ENCODE data around the gene YY1.

DNA sequence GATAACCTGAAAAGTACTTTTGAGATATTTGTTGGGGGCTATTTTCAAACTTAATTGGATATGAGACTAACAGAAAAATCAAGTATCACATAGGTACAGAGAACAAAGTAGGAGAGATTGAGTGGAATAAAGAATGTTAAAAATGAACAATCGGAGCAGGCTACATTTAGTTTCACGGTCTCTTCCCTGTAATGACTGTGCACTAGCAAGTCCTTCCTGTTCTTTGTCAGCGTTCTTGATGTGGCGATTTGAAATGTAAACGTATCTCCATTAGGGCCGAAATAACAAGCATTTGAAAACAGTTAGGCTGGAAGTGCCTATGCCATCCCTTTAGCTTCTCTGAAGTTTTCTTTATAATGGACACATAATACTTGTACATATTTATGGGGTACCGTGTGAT lies 36.3 kb downstream of the YY1 start:
- TF ChIP-seq, protein P1, sequence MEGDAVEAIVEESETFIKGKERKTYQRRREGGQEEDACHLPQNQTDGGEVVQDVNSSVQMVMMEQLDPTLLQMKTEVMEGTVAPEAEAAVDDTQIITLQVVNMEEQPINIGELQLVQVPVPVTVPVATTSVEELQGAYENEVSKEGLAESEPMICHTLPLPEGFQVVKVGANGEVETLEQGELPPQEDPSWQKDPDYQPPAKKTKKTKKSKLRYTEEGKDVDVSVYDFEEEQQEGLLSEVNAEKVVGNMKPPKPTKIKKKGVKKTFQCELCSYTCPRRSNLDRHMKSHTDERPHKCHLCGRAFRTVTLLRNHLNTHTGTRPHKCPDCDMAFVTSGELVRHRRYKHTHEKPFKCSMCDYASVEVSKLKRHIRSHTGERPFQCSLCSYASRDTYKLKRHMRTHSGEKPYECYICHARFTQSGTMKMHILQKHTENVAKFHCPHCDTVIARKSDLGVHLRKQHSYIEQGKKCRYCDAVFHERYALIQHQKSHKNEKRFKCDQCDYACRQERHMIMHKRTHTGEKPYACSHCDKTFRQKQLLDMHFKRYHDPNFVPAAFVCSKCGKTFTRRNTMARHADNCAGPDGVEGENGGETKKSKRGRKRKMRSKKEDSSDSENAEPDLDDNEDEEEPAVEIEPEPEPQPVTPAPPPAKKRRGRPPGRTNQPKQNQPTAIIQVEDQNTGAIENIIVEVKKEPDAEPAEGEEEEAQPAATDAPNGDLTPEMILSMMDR (IDR thresholded peaks at IDR 0.05): no peak
- TF ChIP-seq POLR2A (IDR thresholded peaks at IDR 0.05): no peak
